GM15510 (cell line): ENCODE data around the gene MAD1L1.

Source experiments
- POLR2A ChIP-seq: IDR thresholded peaks from 3 replicates; pipeline ENCODE4 v1.6.1; 2011; ENCODE audit warnings: borderline replicate concordance; ENCODE audit not compliant: insufficient read length; ENCODE audit errors: extremely low read depth

The MAD1L1 gene

GRCh38 chr7:1963575-1963974 lies 269.2 kb downstream of the MAD1L1 start:
- no peak for TF ChIP-seq POLR2A

GRCh38 chr7:1961701-1962276 lies 271.0 kb downstream of the MAD1L1 start:
- TF ChIP-seq POLR2A, result no peak

- no peak for TF ChIP-seq POLR2A
Observed at GRCh38 chr7:1959305-1959704, 273.4 kb downstream of the MAD1L1 start.

GRCh38 chr7:1957471-1958225 lies 275.1 kb downstream of the MAD1L1 start:
- TF ChIP-seq POLR2A, result no peak

- TF ChIP-seq POLR2A, result no peak
Observed at GRCh38 chr7:1956611-1957470, 275.9 kb downstream of the MAD1L1 start.

GRCh38 chr7:1956141-1956540 lies 276.6 kb downstream of the MAD1L1 start:
- no peak for TF ChIP-seq POLR2A

GRCh38 chr7:1954366-1955004 lies 278.3 kb downstream of the MAD1L1 start:
- TF ChIP-seq POLR2A, result no peak

- TF ChIP-seq POLR2A, result no peak
Observed at GRCh38 chr7:1953199-1954190, 279.2 kb downstream of the MAD1L1 start.

GRCh38 chr7:1952781-1953180 lies 280.0 kb downstream of the MAD1L1 start:
- TF ChIP-seq POLR2A, result no peak

- TF ChIP-seq POLR2A, result no peak
Observed at GRCh38 chr7:1952169-1952760, 280.5 kb downstream of the MAD1L1 start.

- TF ChIP-seq POLR2A, result no peak
Observed at GRCh38 chr7:1951600-1951999, 281.1 kb downstream of the MAD1L1 start.

- no peak for TF ChIP-seq POLR2A
Observed at GRCh38 chr7:1951159-1951536, 281.6 kb downstream of the MAD1L1 start.

- TF ChIP-seq POLR2A, result no peak
Observed at GRCh38 chr7:1950452-1951158, 282.1 kb downstream of the MAD1L1 start.
